GM18868 (cell line): ENCODE measurements around the gene PAGE1.
"Not testable (repeated sequence)": the region's sequence is repeated elsewhere in the genome, so short reads cannot be mapped to it uniquely, and the experiment has no call there.

Experiments used
- ATAC-seq: cut with Tn5 transposase; IDR thresholded peaks from one replicate; pipeline ENCODE4 v1.9.1; 2021; ENCODE audit warnings: mild to moderate bottlenecking, moderate library complexity; ENCODE audit not compliant: unreplicated experiment

Gene PAGE1, protein sequence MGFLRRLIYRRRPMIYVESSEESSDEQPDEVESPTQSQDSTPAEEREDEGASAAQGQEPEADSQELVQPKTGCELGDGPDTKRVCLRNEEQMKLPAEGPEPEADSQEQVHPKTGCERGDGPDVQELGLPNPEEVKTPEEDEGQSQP

GRCh38 chrX:49695276-49696180 lies at the start of gene PAGE1:
PAGE1 (minus strand) TSS chrX:49695984; CDS start chrX:49694770, 1,214 bp downstream.
- ATAC-seq: no peak

GRCh38 chrX:49741501-49741900 lies 45.7 kb upstream of the PAGE1 start:
- not testable (repeated sequence) for ATAC-seq

GRCh38 chrX:49727847-49728246 lies 32.1 kb upstream of the PAGE1 start:
- ATAC-seq: no peak

GRCh38 chrX:49726966-49727365 lies 31.2 kb upstream of the PAGE1 start:
- ATAC-seq: no peak

GRCh38 chrX:49725923-49726904 lies 30.4 kb upstream of the PAGE1 start:
- no peak for ATAC-seq

- ATAC-seq: no peak
Observed at GRCh38 chrX:49725401-49725800, 29.6 kb upstream of the PAGE1 start.

GRCh38 chrX:49720106-49720505 lies 24.3 kb upstream of the PAGE1 start:
- ATAC-seq: not testable (repeated sequence)

DNA sequence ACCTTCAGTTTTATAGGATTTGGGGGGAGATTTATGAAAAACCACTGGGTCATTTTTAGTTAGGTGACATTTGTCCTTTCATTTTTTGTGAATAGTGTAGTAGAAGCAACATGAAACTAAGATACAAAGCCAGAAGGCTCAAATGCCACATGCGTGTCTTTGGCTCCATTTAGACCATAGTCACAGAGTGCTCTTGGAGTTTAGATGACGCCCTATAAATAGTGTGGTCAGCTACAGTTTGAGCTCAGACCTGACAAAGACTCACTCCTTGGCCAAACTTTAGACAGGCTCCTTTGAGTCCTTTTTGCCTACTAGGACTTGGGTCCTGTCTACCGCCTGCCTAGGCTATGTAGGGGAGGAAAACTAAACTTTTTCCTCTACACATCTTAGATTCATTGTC lies 16.8 kb upstream of the PAGE1 start:
- no peak for ATAC-seq

- no peak for ATAC-seq
Observed at GRCh38 chrX:49710744-49711319, 15.0 kb upstream of the PAGE1 start.

- ATAC-seq: no peak
Observed at GRCh38 chrX:49704691-49705404, 9.1 kb upstream of the PAGE1 start.

- no peak for ATAC-seq
Observed at GRCh38 chrX:49701933-49702332, 6.1 kb upstream of the PAGE1 start.

DNA sequence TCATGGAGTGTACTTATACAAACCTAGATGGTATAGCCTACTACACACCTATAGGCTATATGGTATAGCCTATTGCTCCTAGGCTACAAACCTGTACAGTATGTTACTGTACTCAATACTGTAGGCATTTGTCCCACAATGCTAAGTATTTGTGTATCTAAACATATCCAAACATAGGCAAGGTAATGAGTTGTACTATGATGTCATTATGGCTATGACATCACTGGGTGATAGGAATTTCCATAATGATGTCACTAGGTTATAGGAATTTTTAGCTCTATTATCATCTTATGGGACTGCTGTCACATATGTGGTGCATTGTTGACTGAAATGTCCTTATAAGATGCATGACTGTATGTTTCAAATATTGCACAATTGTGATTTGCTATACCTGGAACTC lies 5.5 kb upstream of the PAGE1 start:
- no peak for ATAC-seq

- ATAC-seq: no peak
Observed at GRCh38 chrX:49675075-49675719, 20.6 kb downstream of the PAGE1 start.

DNA sequence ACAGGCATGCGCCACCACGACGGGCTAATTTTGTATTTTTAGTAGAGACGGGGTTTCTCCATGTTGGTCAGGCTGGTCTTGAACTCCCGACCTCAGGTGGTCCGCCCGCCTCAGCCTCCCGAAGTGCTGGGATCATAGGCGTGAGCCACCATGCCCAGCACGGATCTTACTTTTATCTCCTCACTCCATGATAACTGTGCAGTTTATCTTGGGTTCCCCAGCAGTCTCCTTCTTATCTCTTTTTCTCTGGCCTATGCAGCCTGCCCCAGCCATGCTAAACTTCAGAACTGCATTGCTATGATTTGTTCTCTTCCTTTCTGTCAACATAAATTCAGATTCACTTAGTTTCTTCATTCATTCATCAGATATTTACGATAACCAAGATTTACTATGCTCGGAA lies 22.4 kb downstream of the PAGE1 start:
- ATAC-seq: no peak

GRCh38 chrX:49664824-49665223 lies 31.0 kb downstream of the PAGE1 start:
- ATAC-seq: no peak

DNA sequence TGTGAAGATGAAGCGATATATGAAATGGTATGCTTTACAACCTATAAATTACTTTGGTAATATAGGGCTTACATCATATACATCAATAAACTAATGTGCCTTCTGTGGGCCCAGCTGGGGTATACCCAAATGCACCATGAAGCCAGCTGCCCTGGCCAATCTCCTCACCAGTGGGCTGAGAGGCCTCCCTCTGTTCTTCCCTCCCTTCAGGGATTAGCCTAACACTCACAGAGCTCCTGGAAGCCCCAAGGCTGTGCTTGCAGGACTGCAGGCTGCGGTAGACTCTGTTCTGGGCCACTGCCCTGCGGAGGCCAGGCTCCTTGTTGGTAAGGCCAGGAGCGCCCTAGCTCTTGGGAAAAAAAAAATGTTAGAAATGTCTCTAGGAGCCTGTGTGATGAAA lies 33.9 kb downstream of the PAGE1 start:
- no peak for ATAC-seq

GRCh38 chrX:49659771-49660170 lies 36.0 kb downstream of the PAGE1 start:
- ATAC-seq: no peak

DNA sequence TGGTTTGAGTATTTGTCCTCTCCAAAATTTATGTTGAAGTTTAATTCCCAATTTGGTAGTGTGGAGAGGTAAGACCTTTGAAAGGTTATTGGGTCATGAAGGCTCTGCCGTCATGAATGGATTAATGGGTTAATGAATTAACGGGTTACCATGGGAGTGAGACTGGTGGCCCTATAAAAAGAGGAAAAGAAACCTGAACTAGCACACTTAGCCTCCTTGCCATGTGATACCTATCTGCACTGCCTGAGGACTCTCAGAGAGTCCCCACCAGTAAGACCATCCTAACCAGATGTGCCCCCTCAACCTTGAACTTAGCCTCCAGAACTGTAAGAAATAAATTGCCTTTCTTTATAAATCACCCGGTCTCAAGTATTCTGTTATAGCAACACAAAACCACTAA lies 39.3 kb downstream of the PAGE1 start:
- ATAC-seq: no peak

GRCh38 chrX:49644991-49645637 lies 50.7 kb downstream of the PAGE1 start:
- no peak for ATAC-seq
